GM18502 (cell line): Measurements from ENCODE around the gene CCNF.

ENCODE experiments used
- ATAC-seq: cut with Tn5 transposase; IDR thresholded peaks from one replicate; pipeline ENCODE4 v1.9.1; 2021; ENCODE audit warnings: mild to moderate bottlenecking; ENCODE audit not compliant: unreplicated experiment, poor library complexity

Gene CCNF

GRCh38 chr16:2482249-2482648, 53.0 kb downstream of the CCNF start:
- ATAC-seq, result no peak

DNA sequence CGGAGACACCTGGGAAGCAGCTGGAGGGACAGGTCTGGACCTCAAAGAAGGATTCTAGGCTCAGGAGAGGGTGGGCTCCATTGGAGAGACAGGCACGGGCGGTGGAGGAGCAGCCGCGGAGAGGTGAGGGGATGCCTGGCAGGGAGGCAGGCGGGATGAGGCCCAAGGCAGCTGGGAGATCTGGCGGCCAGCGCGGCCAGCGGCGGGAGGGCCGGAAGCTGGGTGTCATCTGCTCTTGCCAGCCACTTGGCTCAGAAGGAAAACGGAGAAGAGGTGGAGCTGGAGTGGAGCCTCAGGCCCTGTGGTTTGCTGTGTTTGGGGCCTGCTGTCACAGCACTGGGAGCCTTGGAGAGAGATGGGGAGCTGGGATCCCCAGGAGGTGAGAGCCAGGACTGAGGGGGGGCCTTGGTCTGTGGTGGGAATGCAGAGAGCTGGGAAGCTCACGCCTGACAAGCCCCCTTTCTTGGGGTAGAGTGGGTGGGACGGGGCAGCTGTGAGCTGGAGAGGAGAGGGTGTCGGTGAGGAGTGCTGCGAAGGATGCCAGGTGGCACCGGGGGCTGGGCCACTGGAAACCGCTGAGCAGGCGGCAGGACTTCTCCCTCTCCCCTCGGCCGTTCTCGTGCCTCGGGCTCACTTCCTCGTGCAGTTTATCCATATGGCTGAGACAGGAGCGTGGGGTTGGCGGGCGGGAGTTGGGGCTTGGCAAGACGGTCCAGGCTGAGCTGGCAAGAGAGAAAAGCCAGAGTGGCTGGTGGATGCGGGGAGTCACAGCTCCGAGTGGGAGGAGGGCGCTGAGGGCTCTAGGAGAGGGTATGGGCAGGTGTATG, 53.7 kb downstream of the CCNF start:
- no peak for ATAC-seq

GRCh38 chr16:2483939-2484897, 55.0 kb downstream of the CCNF start:
- ATAC-seq, result no peak

GRCh38 chr16:2484898-2485508, 55.8 kb downstream of the CCNF start:
- no peak for ATAC-seq

DNA sequence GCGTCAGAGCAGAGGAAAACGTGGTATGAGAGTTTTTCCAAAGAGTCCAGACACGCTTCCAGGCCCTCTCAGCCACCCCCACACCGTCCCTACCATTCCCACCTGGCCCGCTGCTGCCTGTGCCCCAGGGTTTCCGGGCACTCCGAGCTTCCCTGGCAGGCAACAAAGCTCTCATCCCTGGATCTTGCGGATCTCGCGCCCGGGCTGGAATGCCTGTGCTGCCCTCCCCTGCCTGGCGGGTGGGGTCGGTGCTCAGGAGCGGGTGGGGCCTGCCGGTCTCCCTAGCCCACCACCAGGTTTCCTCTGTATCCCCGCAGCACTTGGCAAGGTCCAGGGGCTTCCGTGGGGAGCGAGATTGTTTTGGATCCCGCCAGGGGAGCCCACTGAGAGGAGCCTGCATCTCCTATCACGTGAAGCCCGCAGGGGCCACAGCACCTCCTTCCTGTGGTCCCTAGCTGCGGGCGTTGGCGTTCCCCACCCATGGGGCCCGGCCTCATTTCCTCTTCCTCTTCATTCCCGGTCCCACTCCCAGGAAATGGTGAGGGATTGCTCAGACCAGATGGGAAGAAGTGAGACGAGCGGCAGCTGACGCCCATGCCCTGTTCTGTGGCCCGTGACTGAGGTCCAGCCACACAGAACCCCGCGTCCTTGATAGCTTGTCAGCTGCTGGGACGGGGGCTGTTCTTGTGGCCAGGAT, 56.7 kb downstream of the CCNF start:
- no peak for ATAC-seq

- peak; percentile 71 for ATAC-seq
These were observed 57.6 kb downstream of the CCNF start for GRCh38 chr16:2486645-2487516.

- ATAC-seq, result no peak
These were observed 58.2 kb downstream of the CCNF start for GRCh38 chr16:2487517-2487842.

DNA sequence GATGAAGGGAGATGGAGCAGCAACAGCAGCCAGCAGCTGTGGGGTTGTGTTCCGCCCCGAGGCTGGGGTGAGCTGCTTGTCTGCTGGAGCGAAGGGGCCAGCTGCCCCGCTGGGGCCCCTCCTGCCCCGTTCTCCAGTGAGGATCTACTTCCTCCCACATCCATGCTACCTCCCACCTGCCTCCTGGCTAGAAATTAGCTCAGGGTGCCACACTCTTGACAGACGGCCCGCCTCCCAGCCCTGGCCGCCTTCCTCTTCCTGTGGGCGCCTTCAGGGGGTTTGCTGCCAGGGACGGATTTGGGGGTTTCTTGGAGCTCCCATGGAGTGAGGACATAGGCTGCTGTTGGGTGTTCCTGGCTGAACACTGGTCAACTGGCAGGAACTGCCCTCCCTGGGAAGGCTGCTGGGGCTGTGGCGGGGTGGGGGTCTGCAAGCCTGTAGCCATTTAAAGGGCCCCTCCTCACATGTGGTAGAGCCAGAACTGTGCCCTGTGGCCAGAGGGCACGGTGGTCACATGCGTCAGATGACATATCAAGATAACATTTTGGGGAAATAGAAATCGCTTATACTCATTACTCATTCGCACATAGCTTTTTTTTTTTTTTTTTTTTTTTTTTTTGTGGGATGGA, 58.8 kb downstream of the CCNF start:
- no peak for ATAC-seq

- no peak for ATAC-seq
These were observed 60.3 kb downstream of the CCNF start for GRCh38 chr16:2489581-2489980.

DNA sequence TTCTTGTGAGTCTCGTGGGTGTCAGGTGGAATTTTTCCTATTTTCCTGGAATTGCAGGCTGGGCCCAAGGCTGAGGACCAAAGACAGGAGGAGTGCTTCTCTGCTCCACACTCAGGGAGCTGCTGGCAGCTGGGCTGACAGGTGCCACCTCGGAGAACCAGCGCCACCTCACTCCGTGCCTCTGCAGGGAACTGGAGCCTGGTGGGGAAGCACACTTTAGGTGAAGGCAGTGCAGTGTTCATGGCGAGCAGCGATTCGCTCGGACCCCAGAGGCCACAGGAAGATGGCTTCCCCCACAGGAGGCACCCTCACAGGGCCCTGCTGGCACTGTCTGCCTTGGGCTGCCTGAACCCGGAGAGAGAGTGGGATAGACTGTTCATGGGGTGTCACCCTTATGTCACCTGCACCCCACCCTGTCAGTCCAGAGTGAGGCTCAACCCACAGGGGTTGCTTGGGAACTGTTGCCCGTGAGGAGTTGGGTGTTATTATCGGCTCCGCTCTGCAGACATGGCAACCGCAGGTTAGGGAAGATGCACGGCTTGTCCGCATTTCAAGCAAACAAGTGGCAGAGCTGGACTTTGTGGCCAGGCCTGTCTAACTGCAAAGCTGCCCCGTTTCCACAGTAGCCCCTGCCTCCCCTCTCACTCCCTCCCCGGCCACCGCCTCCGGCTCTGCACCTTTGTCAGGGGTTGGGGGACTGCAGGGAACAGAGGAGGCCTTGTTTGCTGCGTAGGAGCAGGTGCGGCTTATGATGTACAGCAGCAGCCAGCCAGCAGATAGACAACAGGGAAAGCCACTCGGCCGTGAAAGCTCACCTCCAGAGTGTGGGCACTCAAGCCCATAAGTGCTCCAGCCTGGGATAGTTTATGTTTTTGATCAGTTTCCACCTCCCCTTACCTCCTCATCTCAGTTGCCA, 61.2 kb downstream of the CCNF start:
- no peak for ATAC-seq

DNA sequence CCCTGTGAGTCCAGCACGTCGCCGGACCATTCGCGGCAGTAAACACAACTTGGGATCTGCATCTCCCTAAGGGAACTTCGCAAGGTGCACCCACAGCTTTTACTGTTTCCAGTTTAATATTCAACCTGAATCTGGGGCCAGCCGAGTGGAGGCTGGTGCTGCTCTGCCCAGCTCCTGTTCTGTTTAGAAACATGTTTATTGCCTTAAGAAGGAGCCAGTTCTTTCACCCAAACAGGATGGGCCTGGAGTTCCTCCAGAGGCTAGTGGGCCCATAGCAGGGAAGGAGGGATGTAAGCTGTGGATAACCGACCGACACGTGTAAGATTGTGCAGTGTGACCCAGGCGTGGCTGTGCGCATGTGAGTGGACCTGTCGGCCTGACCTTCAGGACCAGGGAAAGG, 63.0 kb downstream of the CCNF start:
- no peak for ATAC-seq

- no peak for ATAC-seq
These were observed 64.4 kb downstream of the CCNF start for GRCh38 chr16:2493605-2494004.

- ATAC-seq, result no peak
These were observed 65.4 kb downstream of the CCNF start for GRCh38 chr16:2494616-2495015.

DNA sequence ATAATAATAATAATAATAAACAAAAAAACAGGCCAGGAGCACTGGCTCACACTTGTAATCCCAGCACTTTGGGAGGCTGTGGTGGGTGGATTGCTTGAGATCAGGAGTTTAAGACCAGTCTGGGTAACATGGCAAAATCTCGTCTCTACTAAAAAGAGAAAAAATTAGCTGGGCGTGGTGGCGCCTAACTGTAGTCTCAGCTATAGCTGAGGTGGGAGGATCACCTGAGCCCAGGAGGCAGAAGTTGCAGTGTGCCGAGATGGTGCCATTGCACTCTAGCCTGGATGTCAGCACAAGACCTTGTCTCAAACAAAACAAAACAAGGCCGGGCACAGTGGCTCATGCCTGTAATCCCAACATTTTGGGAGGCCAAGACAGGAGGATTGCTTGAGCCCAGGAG, 65.8 kb downstream of the CCNF start:
- ATAC-seq, result no peak

GRCh38 chr16:2496223-2497115, 67.2 kb downstream of the CCNF start:
- no peak for ATAC-seq

DNA sequence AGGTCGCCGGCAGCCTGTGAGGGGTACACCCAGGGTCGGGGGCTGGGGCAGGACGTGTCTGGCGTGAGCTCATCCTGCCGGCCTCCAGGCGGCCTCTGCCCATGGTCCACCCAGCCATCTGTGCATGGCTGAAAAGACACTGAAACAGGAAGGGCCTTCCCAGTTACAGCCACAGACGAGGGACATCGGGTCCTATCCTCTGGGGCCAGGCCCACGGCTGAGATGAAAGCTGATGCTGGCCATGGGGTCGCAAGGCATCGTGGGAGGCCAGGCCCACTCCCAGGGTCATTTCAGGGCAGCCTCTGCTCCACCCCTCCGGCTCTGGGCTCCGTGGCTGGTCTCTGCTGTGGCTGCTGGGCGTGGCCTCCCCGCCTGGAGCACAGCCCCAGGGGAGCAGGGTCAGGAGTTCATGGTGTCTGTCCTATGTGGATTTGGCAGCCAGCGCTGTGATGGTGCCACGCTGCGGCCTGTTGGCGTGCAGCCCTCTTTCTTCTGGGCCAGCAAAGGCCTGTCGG, 67.9 kb downstream of the CCNF start:
- no peak for ATAC-seq
